ENCODE results near the gene GPR173.

The GPR173 gene

GRCh38 chrX:53071064-53071463 lies 22.5 kb downstream of the GPR173 start:
- DNase-seq (ENCODE audit: low spot score), result no peak

DNA sequence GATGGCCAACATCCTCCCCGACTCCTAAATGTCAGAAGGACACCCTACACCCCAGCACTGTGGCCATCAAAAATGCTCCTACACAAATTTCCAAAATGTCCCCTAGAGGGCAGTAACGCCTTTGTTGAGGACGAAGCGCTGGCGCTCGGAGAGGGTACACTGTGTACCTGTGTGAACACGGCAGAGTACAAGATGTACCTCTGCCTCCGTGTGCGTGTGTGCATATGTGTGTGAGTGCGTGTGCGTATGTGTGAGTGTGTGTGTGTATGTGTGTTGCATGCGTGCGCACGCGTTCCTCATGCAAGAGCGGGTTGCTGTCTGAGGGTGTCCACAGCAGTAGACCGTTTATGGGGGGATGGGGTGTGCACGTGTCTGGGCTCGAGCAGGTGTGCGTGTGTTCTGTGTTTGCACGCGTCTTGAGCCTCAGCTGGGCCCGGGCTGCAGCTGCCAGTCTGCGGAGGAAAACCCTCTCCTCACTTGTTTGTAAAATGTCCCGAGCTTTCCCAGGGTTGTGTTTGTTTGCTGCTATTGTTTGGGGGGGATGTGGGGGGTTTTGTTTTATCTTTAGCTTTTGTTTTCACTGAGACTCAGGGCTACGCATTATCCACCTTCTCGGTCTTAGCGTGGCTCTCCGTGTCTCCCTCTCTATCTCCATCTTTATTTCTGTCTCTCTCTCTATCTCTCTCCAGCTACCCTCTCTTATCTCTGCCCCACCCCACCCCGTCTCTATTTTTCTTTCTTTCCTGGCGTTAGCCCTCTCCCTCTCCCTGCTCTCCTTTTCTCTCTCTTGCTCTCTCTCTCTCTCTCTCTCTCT lies 23.2 kb downstream of the GPR173 start:
- peak; percentile 86 for DNase-seq (ENCODE audit: low spot score)

DNA sequence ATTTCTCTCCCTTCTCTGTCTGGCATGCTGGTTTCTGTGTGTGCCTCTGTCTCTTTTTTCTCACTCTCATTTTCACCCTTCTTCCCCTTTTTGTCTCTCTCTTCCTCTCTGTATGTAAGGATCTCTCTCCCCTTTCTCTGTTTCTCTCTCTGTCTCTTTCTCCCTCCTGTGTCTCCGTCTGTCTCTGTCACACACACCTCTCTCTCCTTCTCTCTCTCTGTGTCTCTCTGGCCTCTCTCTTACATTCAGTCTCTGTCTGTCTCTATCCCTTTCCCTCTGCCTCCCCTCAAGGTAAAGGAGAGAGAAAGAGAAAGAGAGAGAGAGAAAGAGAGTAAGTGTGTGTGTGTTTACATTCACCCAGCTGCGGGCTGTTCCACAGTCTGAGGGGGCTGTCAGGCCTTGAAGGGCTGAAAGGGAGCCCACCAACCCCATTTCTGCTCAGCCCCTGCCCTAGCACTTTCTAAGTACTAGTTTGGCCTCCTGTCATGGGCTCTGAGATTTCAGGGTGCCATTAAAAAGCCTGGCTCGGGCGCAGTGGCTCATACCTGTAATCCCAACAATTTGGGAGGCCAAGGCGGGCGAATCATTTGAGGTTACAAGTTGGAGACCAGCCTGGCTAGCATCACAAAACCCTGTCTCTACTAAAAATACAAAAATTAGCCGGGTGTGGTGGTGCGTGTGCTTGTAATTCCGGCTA lies 24.0 kb downstream of the GPR173 start:
- no peak for DNase-seq (ENCODE audit: low spot score)

DNA sequence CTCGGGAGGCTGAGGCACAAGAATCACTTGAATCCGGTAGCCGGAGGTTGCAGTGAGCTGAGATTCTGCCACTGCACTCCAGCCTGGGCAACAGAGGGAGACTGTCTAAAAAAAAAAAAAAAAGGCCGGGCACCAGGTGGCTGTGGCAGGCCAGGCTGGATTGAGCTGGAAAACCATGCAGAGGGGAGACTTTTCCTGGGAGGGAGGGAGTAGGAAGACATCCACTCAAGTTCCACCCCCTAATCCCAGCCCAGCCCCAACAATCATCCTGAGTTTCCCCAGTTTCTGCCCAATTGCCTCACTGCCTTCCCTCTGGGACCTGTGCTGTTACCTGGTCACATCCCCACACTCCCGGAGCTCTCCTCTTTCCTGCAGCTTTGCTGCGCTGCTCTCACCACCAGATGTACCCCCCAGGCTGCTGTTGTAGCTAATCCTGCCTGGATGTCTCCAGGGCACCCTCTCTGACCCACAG lies 24.6 kb downstream of the GPR173 start:
- DNase-seq (ENCODE audit: low spot score), result peak; percentile 65

GRCh38 chrX:53075011-53075410 lies 26.4 kb downstream of the GPR173 start:
- DNase-seq (ENCODE audit: low spot score), result no peak

GRCh38 chrX:53076671-53077070 lies 28.1 kb downstream of the GPR173 start:
- DNase-seq (ENCODE audit: low spot score), result peak; percentile 16

GRCh38 chrX:53077207-53078197 lies 28.9 kb downstream of the GPR173 start:
- DNase-seq (ENCODE audit: low spot score), result no peak

GRCh38 chrX:53078943-53079342 lies 30.4 kb downstream of the GPR173 start:
- DNase-seq (ENCODE audit: low spot score), result no peak

DNA sequence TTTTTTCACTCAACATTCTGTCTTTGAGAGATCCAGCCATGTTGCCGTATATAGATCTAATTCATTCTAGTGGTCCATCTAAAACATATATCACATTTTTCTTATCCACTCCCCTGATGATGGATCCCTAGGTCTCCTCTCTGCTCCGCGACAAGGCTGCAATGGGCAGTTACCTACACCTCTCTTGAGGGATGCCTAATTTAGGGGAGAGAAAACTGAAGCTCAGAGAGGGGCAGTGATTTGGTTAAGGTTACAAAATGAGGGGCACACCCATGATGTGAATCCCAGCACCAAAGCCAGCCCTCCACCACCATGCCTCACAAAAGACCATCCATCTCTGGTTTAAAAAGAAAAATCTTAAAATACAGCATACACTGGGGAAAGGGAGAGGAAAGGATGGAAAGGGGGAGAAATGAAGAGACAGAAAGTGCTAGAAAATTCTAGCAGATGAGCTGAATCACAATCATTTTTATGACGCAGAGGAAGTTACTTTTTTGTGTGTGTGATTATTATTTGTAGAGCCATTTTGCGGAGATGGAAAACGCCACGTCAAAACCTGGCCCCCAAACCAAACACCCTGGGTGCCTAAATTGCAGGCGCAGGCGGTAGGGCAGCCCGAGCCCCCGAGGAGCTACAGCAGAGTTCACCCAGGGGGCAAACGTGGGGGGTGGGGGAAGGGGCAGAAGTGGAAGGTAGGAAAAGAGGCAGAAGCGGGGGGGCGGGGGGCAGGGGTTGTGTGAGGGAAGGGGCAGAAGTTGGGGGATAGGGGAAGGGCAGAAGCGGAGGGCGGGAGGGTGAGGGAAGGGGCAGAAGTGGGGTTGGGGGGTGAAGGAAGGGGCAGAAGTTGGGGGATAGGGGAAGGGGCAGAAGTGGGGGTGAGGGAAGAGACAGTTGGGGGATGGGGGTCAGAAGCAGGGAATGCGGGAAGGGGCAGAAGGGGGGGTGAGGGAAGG lies 32.3 kb downstream of the GPR173 start:
- peak; percentile 17 for DNase-seq (ENCODE audit: low spot score)

DNA sequence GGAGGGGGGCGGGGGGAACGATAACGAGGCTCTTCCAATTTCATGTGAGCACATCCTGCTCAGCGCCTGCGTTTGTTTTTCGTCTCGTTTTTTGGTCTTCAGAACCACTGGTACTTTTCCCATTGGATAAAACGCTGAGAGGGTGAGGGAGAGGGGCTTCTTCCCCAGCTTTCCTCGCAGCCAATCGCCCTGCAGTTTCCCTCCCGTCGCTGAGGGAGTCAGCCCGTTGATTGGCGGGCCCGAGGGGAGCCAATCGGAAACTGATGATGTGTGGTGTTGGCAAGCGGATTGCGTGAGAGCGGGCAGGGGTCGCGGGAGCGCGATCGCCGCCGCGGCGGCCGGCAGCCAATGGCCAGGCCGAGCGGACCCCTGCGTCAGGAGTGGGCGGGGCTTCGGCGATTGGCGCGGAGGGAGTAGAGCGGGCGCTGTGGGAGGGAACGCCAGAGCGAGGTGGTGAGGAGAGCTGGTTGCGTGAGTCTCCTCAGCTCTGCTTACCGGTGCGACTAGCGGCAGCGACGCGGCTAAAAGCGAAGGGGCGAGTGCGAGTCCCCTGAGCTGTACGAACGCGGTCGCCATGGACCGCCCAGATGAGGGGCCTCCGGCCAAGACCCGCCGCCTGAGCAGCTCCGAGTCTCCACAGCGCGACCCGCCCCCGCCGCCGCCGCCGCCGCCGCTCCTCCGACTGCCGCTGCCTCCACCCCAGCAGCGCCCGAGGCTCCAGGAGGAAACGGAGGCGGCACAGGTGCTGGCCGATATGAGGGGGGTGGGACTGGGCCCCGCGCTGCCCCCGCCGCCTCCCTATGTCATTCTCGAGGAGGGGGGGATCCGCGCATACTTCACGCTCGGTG lies 33.6 kb downstream of the GPR173 start, which contains the start of gene TSPYL2:
TSPYL2 (plus strand) TSS at position 443 of the 848 bp plus-strand sequence; CDS start at position 575, 132 bp downstream.
- DNase-seq (ENCODE audit: low spot score), result peak; percentile 98

- no peak for DNase-seq (ENCODE audit: low spot score)
These were observed 34.4 kb downstream of the GPR173 start for GRCh38 chrX:53082773-53083616.

DNA sequence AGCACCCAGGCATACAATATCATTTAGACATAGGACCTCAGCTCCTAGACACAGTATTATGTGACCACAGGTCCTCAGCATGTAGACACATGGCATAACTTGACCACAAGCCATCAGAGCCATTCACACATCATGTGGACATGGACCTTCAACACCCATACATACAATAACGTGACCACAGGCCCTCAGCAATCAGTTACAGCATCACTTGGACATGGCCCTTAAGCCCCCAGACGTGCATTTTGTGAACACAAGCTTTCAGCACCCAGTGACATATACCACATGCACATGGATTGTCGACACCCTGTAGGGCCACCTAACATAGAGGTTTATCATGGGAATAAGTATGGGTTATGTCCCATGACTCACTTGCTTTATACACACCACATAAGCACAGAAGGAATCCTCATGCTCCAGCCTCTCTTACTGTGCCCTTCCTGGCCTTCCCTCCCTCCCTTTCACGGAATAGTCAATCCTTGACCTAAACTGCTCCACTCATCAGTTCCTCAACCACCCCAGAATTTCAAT lies 35.5 kb downstream of the GPR173 start:
- no peak for DNase-seq (ENCODE audit: low spot score)

DNA sequence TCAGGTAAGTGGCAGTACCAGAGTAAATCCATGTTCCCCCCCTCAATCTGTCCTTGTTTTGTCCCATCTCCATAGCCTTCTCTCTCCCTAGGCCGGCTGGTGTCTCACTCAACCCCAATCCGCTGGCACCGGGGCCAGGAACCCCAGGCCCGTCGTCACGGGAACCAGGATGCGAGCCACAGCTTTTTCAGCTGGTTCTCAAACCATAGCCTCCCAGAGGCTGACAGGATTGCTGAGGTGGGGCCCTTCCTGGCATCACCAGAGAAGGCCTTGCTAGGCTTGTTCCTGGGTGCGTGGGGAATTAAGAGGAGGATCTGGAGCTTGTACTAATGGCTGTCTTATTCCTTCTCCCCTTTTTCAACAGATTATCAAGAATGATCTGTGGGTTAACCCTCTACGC lies 36.3 kb downstream of the GPR173 start:
- DNase-seq (ENCODE audit: low spot score), result no peak

- DNase-seq (ENCODE audit: low spot score), result no peak
These were observed 37.2 kb downstream of the GPR173 start for GRCh38 chrX:53085661-53086229.

- DNase-seq (ENCODE audit: low spot score), result peak; percentile 63
These were observed 37.9 kb downstream of the GPR173 start for GRCh38 chrX:53086464-53086863.

GRCh38 chrX:53087388-53087831 lies 38.8 kb downstream of the GPR173 start:
- DNase-seq (ENCODE audit: low spot score), result peak; percentile 16

- DNase-seq (ENCODE audit: low spot score), result peak; percentile 89
These were observed 39.8 kb downstream of the GPR173 start for GRCh38 chrX:53088136-53088974.
